KMS-11 (cell line): ENCODE measurements around the gene TOP1.
A peak's percentile ranks its signal among the peaks of the same experiment; 100 is the strongest.

ENCODE experiments used
- H2AFZ ChIP-seq: fragments of 200-600 bp; sonication (generic); 2 replicates; pipeline ENCODE4 v1.6.1; 2016; ENCODE audit warnings: antibody characterized with exemption, mixed run types, low read depth
- H3K27ac ChIP-seq: fragments of 200-600 bp; sonication (generic); 2 replicates; pipeline ENCODE4 v1.6.1; 2016; ENCODE audit warnings: mild to moderate bottlenecking, mixed run types
- H3K27me3 ChIP-seq: fragments of 200-600 bp; sonication (generic); 2 replicates; pipeline ENCODE4 v1.6.1; 2017; ENCODE audit warnings: mild to moderate bottlenecking, low read depth, mixed run types, moderate library complexity; ENCODE audit not compliant: insufficient read depth
- H3K36me3 ChIP-seq: fragments of 200-600 bp; sonication (generic); 2 replicates; pipeline ENCODE4 v1.6.1; 2017; ENCODE audit warnings: mild to moderate bottlenecking, mixed run types; ENCODE audit not compliant: insufficient read depth
- H3K4me1 ChIP-seq: fragments of 200-600 bp; sonication (generic); 2 replicates; pipeline ENCODE4 v1.6.1; 2016; ENCODE audit warnings: mild to moderate bottlenecking, low read depth, mixed run types; ENCODE audit not compliant: poor library complexity, severe bottlenecking
- H3K4me2 ChIP-seq: fragments of 200-600 bp; sonication (generic); 2 replicates; pipeline ENCODE4 v1.7.0; 2016; ENCODE audit warnings: mild to moderate bottlenecking, mixed run types
- H3K4me3 ChIP-seq: fragments of 200-600 bp; sonication (generic); IDR thresholded peaks from 2 replicates; pipeline ENCODE4 v1.6.1; 2017; ENCODE audit warnings: low read depth, low read length, mixed read lengths; ENCODE audit not compliant: insufficient read depth
- H3K79me2 ChIP-seq: fragments of 200-600 bp; sonication (generic); 2 replicates; pipeline ENCODE4 v1.6.1; 2016; ENCODE audit warnings: low read depth, mixed run types; ENCODE audit not compliant: insufficient read depth
- H3K9ac ChIP-seq: fragments of 200-600 bp; sonication (generic); 2 replicates; pipeline ENCODE4 v1.6.1; 2016; ENCODE audit warnings: mild to moderate bottlenecking, mixed run types
- H4K20me1 ChIP-seq: fragments of 200-600 bp; sonication (generic); 2 replicates; pipeline ENCODE4 v1.6.1; 2016; ENCODE audit warnings: mild to moderate bottlenecking, mixed run types; ENCODE audit not compliant: insufficient read depth
- CTCF ChIP-seq: fragments of 200-600 bp; sonication (generic); conservative IDR thresholded peaks from 2 replicates; pipeline ENCODE4 v1.6.1; 2017; ENCODE audit warnings: low read depth, mild to moderate bottlenecking, antibody characterized with exemption, low read length, moderate library complexity, mixed read lengths

The TOP1 gene

DNA sequence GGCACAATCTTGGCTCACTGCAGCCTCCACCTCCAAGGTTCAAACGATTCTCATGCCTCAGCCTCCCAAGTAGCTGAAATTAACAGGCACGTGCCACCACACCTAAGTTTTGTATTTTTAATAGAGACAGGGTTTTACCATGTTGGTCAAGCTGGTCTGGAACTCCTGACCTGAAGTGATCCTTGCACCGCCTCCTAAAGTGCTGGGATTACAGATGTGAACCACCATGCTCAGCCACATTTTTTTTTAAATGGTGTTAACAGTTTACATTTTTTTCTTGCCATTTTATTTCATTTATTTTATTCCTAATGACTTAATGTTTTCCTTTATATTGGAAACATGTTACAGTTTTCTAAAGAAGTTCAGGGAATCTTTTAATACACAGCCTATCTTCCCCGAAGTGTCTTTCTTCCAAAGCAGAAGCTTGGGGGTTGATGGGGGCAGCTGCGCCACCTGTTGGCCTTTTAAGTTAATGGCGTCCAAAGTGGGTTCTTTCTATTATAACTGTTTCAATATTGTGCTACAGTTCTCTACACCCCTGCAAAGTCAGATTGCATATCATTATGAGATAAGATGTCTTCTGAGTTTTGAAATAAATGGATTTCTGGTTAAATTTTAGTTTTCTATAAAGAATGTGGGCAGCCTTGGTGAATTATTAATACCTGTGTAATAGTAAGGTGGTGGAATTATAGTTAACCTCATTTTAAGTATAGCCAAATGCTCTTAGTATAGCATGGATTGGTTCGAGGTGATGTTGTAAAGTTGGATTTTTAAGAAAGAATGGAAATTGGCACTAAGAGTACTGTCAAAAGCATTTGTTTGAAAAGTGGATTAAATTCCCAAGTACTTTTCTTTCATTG is 66.7 kb downstream of the TOP1 start:
- Histone ChIP-seq H3K4me1 (no peaks in the 10 kb centered on the region), H3K36me3 (peaks cover 16% of the 10 kb centered on the region; the same call in 1 of the 2 replicates), H2AFZ (no peak overlapping the region), H3K27ac (no peak overlapping the region), H3K79me2 (no peaks in the 10 kb centered on the region), H3K4me2 (no peak overlapping the region), H3K27me3 (no peaks in the 10 kb centered on the region), H3K9ac (no peak overlapping the region), H4K20me1 (no peaks in the 10 kb centered on the region), H3K4me3 (no peak overlapping the region)
- peak; percentile 97 for TF ChIP-seq CTCF

DNA sequence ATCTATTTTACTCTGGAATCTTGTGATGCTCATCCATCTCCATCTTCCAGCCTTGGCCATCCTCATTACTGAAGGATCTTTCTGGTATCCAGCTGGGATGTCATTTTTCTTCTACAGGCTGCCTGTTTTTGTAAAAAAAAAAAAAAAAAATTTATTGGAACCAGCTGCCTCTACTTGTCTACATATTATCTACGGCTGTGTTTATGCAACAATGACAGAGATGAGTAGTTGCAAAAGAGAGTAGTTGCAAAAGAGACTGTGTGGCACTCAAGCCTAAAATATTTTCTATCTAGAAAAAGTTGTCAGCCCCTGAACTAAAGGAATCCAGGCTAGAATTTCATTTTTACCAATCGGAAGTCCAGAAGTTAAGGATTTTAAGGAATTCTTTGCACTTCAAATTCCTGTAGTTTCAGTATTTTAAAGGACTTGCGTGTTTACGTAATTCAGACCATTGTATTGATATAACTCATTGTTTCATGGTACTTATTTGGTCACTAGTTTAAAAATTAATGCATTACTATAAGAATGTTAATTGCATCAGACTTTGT is 70.2 kb downstream of the TOP1 start:
- H4K20me1 ChIP-seq: no peaks in the 10 kb centered on the region
- no peak for TF ChIP-seq CTCF
- H2AFZ ChIP-seq: no peak overlapping the region
- H3K79me2 ChIP-seq: no peaks in the 10 kb centered on the region
- no peaks in the 10 kb centered on the region for H3K27me3 ChIP-seq
- H3K4me1 ChIP-seq: no peaks in the 10 kb centered on the region
- H3K36me3 ChIP-seq: peaks cover 41% of the 10 kb centered on the region; the same call in 1 of the 2 replicates
- H3K9ac ChIP-seq: no peak overlapping the region
- no peak overlapping the region for H3K27ac ChIP-seq
- no peak overlapping the region for H3K4me3 ChIP-seq
- no peak overlapping the region for H3K4me2 ChIP-seq

DNA sequence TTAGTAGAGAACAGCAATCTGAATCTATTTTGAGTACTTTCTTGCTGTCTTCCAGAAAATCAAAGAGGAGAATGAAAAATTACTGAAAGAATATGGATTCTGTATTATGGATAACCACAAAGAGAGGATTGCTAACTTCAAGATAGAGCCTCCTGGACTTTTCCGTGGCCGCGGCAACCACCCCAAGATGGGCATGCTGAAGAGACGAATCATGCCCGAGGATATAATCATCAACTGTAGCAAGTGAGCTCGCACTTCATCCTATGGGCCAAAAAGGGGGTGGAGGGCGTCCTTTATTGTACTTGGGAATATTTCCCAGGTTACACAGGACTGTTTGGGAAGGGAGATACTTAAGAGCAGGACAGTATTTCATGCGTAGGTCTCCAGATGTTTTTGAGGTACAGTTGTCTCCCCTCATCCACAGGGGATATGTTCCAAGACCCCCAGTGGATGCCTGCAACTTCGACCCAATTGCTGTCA is 71.4 kb downstream of the TOP1 start:
- no peaks in the 10 kb centered on the region for H3K27me3 ChIP-seq
- H4K20me1 ChIP-seq: no peaks in the 10 kb centered on the region
- H3K36me3 ChIP-seq: peaks cover 48% of the 10 kb centered on the region; the same call in 1 of the 2 replicates
- H3K4me2 ChIP-seq: no peak overlapping the region
- TF ChIP-seq CTCF: no peak
- no peaks in the 10 kb centered on the region for H3K79me2 ChIP-seq
- H3K27ac ChIP-seq: no peak overlapping the region
- no peak overlapping the region for H3K4me3 ChIP-seq
- H3K4me1 ChIP-seq: no peaks in the 10 kb centered on the region
- H2AFZ ChIP-seq: no peak overlapping the region
- no peak overlapping the region for H3K9ac ChIP-seq

GRCh38 chr20:41101660-41102059 is 73.0 kb downstream of the TOP1 start:
- Histone ChIP-seq H3K36me3 (peaks cover 48% of the 10 kb centered on the region; the same call in 1 of the 2 replicates), H3K4me1 (no peaks in the 10 kb centered on the region), H2AFZ (no peak overlapping the region), H3K27ac (no peak overlapping the region), H3K4me3 (no peak overlapping the region), H3K27me3 (no peaks in the 10 kb centered on the region), H3K9ac (no peak overlapping the region), H4K20me1 (no peaks in the 10 kb centered on the region), H3K79me2 (no peaks in the 10 kb centered on the region), H3K4me2 (no peak overlapping the region)
- TF ChIP-seq CTCF: no peak
